ENCODE data around the gene TANC1. TPM values are rescaled to one million over a fixed set of nuclear protein-coding genes. Genes with fewer than 3 reads are reported as not detected.

Gene TANC1
- total RNA-seq, 5 donors from 2014 or later (not counting 1 experiment from before 2014, with no cell fraction given), result 0.26 to 0.61 (median 0.50) TPM

DNA sequence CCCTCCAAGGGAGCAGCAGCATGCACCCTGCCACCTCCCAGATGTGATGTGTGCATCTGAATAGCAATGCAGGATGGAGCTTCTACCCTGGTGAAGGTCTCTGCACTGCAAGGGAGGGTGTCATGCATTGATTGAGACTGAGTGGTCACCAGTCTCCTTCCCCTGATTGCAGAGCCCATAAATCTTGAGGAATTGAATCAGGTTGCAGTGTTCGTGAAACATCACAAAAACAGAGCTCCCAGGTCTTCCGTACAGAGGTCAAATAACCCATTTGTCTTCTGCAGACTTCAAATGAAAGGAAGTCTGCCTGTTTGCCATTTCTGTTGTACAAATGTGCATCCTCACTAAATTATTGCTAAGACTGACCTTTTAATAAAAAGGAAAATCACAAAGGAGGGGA, 181.3 kb downstream of the TANC1 start:
- H3K27me3 Mint-ChIP-seq, result peaks cover 3 to 5% of the 10 kb centered on the region in 2 donors
- no peak overlapping the region for H3K27ac Mint-ChIP-seq
- ChIA-PET POLR2A (no interaction called here), CTCF (interaction anchor here in 1 of 2 donors (0.7 to 0.9 kb wide), 2 partner anchors 30 to 31 kb away, joined by 3 read pairs; no protein-coding TSS in a partner anchor)
- no peak overlapping the region for H3K4me3 Mint-ChIP-seq
- WGBS (ENCODE audit: insufficient coverage), result 54% methylated on average over 2 of the region's 2 CpGs
- no peaks in the 10 kb centered on the region for H3K36me3 ChIP-seq (ENCODE audit: control insufficient read depth in 2 of 2, extremely low read depth in 1 of 2, insufficient read depth in 1 of 2, low read length in 1 of 2)
- ATAC-seq (replicated peaks in 1 of 4), result peak in 2 of 4 experiments; percentile 14 to 20
- H3K4me1 Mint-ChIP-seq, result peaks cover 23 to 38% (median 37%) of the 10 kb centered on the region in 3 donors
- no peaks in the 10 kb centered on the region for H3K27me3 ChIP-seq (replicated peaks in 1 of 2; ENCODE audit: control insufficient read depth in 2 of 2, extremely low read depth in 1 of 2, insufficient read depth in 2 of 2, low read length in 1 of 2)
- H3K4me1 ChIP-seq (ENCODE audit: control insufficient read depth in 1 of 2, extremely low read depth in 1 of 2, insufficient read depth in 2 of 2, low read length in 2 of 2), result peaks cover 25 to 35% of the 10 kb centered on the region in 2 experiments
- no peaks in the 10 kb centered on the region for H3K9me3 Mint-ChIP-seq
- H3K9me3 ChIP-seq, result no peaks in the 10 kb centered on the region
- no peak overlapping the region for H3K27ac ChIP-seq (ENCODE audit: low read length)
- no peak overlapping the region for H3K4me3 ChIP-seq (ENCODE audit: control insufficient read depth in 1 of 2, extremely low read depth in 1 of 2, low read length in 1 of 2)
- H3K36me3 Mint-ChIP-seq, result no peaks in the 10 kb centered on the region
- DNase-seq, result no peak

- H3K4me3 Mint-ChIP-seq, result no peak overlapping the region
- Histone ChIP-seq H3K4me1 (ENCODE audit: control insufficient read depth in 1 of 2, extremely low read depth in 1 of 2, insufficient read depth in 2 of 2, low read length in 2 of 2) (peaks cover 25 to 33% of the 10 kb centered on the region in 2 experiments), H3K36me3 (ENCODE audit: control insufficient read depth in 2 of 2, extremely low read depth in 1 of 2, insufficient read depth in 1 of 2, low read length in 1 of 2) (no peaks in the 10 kb centered on the region), H3K9me3 (no peaks in the 10 kb centered on the region), H3K27me3 (replicated peaks in 1 of 2; ENCODE audit: control insufficient read depth in 2 of 2, extremely low read depth in 1 of 2, insufficient read depth in 2 of 2, low read length in 1 of 2) (no peaks in the 10 kb centered on the region), H3K4me3 (ENCODE audit: control insufficient read depth in 1 of 2, extremely low read depth in 1 of 2, low read length in 1 of 2) (peak overlapping the region in 1 of 2 donors; percentile 35), H3K27ac (ENCODE audit: low read length) (no peak overlapping the region)
- WGBS (ENCODE audit: insufficient coverage), result 56% methylated on average over 3 of the region's 8 CpGs
- no peak overlapping the region for H3K27ac Mint-ChIP-seq
- H3K36me3 Mint-ChIP-seq, result no peaks in the 10 kb centered on the region
- ChIA-PET CTCF (interaction anchor here (0.5 to 0.9 kb wide), 3 partner anchors 31 to 816 kb away, joined by 3 read pairs; no protein-coding TSS in a partner anchor), POLR2A (no interaction called here)
- ATAC-seq (replicated peaks in 1 of 4) (peak; percentile 28 to 81 (median 74)), DNase-seq (peak in 2 of 35 experiments; percentile 11 to 15)
- H3K4me1 Mint-ChIP-seq, result peaks cover 21 to 37% (median 34%) of the 10 kb centered on the region in 3 donors
- H3K27me3 Mint-ChIP-seq, result peaks cover 3 to 5% of the 10 kb centered on the region in 2 donors
- no peaks in the 10 kb centered on the region for H3K9me3 Mint-ChIP-seq
Observed at GRCh38 chr2:159150280-159150746, 181.9 kb downstream of the TANC1 start.

DNA sequence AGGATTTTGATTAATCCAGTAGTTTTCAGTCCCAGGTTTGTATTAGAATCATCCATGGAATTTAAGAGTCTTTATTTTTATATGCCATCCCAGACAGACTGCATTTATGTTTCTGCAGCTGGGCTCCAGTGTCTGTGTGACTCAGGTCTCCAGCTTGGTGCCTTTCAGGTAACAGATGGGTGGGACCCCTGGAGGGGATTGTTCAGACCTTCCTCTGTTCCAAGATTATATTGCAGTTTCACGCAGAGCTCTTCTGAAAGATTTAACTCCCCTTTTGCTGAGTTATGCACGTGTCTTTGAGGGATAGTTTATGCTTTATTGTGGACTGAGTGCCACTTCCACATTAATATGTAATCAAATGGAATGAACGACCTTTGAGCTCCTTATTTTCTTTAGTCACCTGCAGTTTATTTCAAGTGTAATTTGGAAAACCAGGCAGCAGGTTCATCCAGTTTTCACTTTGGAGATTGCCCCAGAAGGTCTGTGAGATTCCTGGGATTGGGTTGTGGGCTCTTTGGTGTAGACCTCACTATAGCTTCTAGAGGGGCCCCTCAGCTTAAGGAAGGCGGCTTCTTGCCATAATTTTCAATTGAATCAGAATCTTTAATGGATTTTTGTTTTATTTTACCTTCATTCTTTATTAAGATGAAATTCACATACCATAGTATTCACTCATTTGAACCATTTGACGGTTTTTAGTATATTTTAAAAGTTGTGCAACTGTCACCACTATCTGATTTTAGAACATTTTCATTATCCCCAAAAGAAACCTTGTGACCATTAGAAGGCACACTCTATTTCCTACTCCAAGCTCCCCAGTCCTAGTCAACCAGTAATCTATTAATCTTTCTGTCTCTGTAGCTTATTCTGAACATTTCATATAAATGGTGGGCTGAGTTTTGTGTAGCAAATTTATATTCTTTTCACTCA, 183.0 kb downstream of the TANC1 start:
- CTCF ChIA-PET, result no interaction called here

GRCh38 chr2:159152128-159152778, 183.8 kb downstream of the TANC1 start:
- no peak for ATAC-seq (replicated peaks in 1 of 4)
- Mint-ChIP-seq H3K4me1 (peaks cover 19 to 47% (median 30%) of the 10 kb centered on the region in 3 donors), H3K9me3 (no peaks in the 10 kb centered on the region), H3K27ac (no peak overlapping the region), H3K4me3 (no peak overlapping the region), H3K36me3 (no peaks in the 10 kb centered on the region), H3K27me3 (peaks cover 0 to 4% of the 10 kb centered on the region in 2 donors)
- H3K9me3 ChIP-seq, result no peaks in the 10 kb centered on the region
- ChIA-PET CTCF (interaction anchor here in 1 of 2 donors (0.7 kb wide), 1 partner anchor 82 kb away, joined by 6 read pairs; no protein-coding TSS in a partner anchor), POLR2A (interaction anchor here in 1 of 2 donors (0.7 kb wide), 1 partner anchor 98 kb away, joined by 10 read pairs; no protein-coding TSS in a partner anchor)
- no peak overlapping the region for H3K27ac ChIP-seq (ENCODE audit: low read length)
- no peak for DNase-seq
- H3K4me1 ChIP-seq (ENCODE audit: control insufficient read depth in 1 of 2, extremely low read depth in 1 of 2, insufficient read depth in 2 of 2, low read length in 2 of 2), result peaks cover 20 to 24% of the 10 kb centered on the region in 2 experiments
- H3K36me3 ChIP-seq (ENCODE audit: control insufficient read depth in 2 of 2, extremely low read depth in 1 of 2, insufficient read depth in 1 of 2, low read length in 1 of 2), result no peaks in the 10 kb centered on the region
- H3K4me3 ChIP-seq (ENCODE audit: control insufficient read depth in 1 of 2, extremely low read depth in 1 of 2, low read length in 1 of 2), result no peak overlapping the region
- peaks cover 0 to 7% of the 10 kb centered on the region in 2 experiments for H3K27me3 ChIP-seq (replicated peaks in 1 of 2; ENCODE audit: control insufficient read depth in 2 of 2, extremely low read depth in 1 of 2, insufficient read depth in 2 of 2, low read length in 1 of 2)
- 83% methylated on average over 2 of the region's 4 CpGs for WGBS (ENCODE audit: insufficient coverage)

More for the DNA sequence above, 183.0 kb downstream of the TANC1 start:
- Histone ChIP-seq H3K36me3 (ENCODE audit: control insufficient read depth in 2 of 2, extremely low read depth in 1 of 2, insufficient read depth in 1 of 2, low read length in 1 of 2) (no peaks in the 10 kb centered on the region), H3K27me3 (replicated peaks in 1 of 2; ENCODE audit: control insufficient read depth in 2 of 2, extremely low read depth in 1 of 2, insufficient read depth in 2 of 2, low read length in 1 of 2) (no peaks in the 10 kb centered on the region), H3K27ac (ENCODE audit: low read length) (no peak overlapping the region), H3K4me1 (ENCODE audit: control insufficient read depth in 1 of 2, extremely low read depth in 1 of 2, insufficient read depth in 2 of 2, low read length in 2 of 2) (peaks cover 27% of the 10 kb centered on the region in 2 experiments), H3K9me3 (no peaks in the 10 kb centered on the region), H3K4me3 (ENCODE audit: control insufficient read depth in 1 of 2, extremely low read depth in 1 of 2, low read length in 1 of 2) (no peak overlapping the region)
- Mint-ChIP-seq H3K9me3 (no peaks in the 10 kb centered on the region), H3K4me1 (peaks cover 21 to 44% (median 34%) of the 10 kb centered on the region in 3 donors), H3K36me3 (no peaks in the 10 kb centered on the region), H3K27me3 (peaks cover 0 to 2% of the 10 kb centered on the region in 2 donors), H3K27ac (peak overlapping the region in 1 of 2 donors; percentile 17), H3K4me3 (no peak overlapping the region)
- POLR2A ChIA-PET, result interaction anchor here in 1 of 2 donors (0.7 kb wide), 1 partner anchor 32 kb away, joined by 4 read pairs; no protein-coding TSS in a partner anchor
- ATAC-seq (replicated peaks in 1 of 4) (no peak), DNase-seq (no peak)
- no CpG with 5 or more reads among the region's 5 CpGs for WGBS (ENCODE audit: insufficient coverage)

GRCh38 chr2:159153063-159153462, 184.6 kb downstream of the TANC1 start:
- Mint-ChIP-seq H3K4me3 (peak overlapping the region in 1 of 3 donors; percentile 62), H3K27me3 (peaks cover 0 to 4% of the 10 kb centered on the region in 2 donors), H3K4me1 (peaks cover 16 to 45% (median 25%) of the 10 kb centered on the region in 3 donors), H3K9me3 (no peaks in the 10 kb centered on the region), H3K27ac (no peak overlapping the region), H3K36me3 (no peaks in the 10 kb centered on the region)
- DNase-seq, result no peak
- POLR2A ChIA-PET, result no interaction called here
- peaks cover 0 to 7% of the 10 kb centered on the region in 2 experiments for H3K27me3 ChIP-seq (replicated peaks in 1 of 2; ENCODE audit: control insufficient read depth in 2 of 2, extremely low read depth in 1 of 2, insufficient read depth in 2 of 2, low read length in 1 of 2)
- H3K4me3 ChIP-seq (ENCODE audit: control insufficient read depth in 1 of 2, extremely low read depth in 1 of 2, low read length in 1 of 2), result no peak overlapping the region
- no peak for ATAC-seq (replicated peaks in 1 of 4)
- peaks cover 16 to 24% of the 10 kb centered on the region in 2 experiments for H3K4me1 ChIP-seq (ENCODE audit: control insufficient read depth in 1 of 2, extremely low read depth in 1 of 2, insufficient read depth in 2 of 2, low read length in 2 of 2)
- H3K36me3 ChIP-seq (ENCODE audit: control insufficient read depth in 2 of 2, extremely low read depth in 1 of 2, insufficient read depth in 1 of 2, low read length in 1 of 2), result no peaks in the 10 kb centered on the region
- 94% methylated on average over 3 of the region's 4 CpGs for WGBS (ENCODE audit: insufficient coverage)
- CTCF ChIA-PET, result interaction anchor here in 1 of 2 donors (0.7 kb wide), 1 partner anchor 82 kb away, joined by 6 read pairs; no protein-coding TSS in a partner anchor
- no peak overlapping the region for H3K27ac ChIP-seq (ENCODE audit: low read length)
- H3K9me3 ChIP-seq, result no peaks in the 10 kb centered on the region

DNA sequence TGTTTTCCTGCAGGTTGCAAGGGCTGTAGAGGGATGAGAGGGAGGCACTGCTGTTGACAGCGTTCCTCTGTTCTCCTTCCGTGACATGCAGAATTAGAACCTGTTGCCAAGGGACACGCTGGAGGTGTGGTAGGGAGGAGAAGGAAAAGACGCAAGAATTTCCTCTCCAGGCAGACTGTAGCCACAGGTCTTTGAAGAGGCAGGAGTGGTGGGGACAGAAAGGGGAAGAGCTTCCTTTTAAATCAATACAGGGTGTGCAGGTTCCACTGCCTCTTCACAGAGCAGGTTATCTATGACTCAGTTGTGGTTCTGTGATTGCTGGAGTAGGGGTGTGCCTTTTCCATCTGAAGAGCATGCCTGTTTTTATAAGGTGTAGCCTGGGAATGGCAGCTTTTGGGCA, 185.0 kb downstream of the TANC1 start:
- peaks cover 0 to 4% of the 10 kb centered on the region in 2 donors for H3K27me3 Mint-ChIP-seq
- H3K4me3 Mint-ChIP-seq, result peak overlapping the region in 1 of 3 donors; percentile 62
- Histone ChIP-seq H3K4me3 (ENCODE audit: control insufficient read depth in 1 of 2, extremely low read depth in 1 of 2, low read length in 1 of 2) (no peak overlapping the region), H3K36me3 (ENCODE audit: control insufficient read depth in 2 of 2, extremely low read depth in 1 of 2, insufficient read depth in 1 of 2, low read length in 1 of 2) (no peaks in the 10 kb centered on the region), H3K4me1 (ENCODE audit: control insufficient read depth in 1 of 2, extremely low read depth in 1 of 2, insufficient read depth in 2 of 2, low read length in 2 of 2) (peaks cover 16 to 24% of the 10 kb centered on the region in 2 experiments), H3K9me3 (no peaks in the 10 kb centered on the region), H3K27ac (ENCODE audit: low read length) (no peak overlapping the region), H3K27me3 (replicated peaks in 1 of 2; ENCODE audit: control insufficient read depth in 2 of 2, extremely low read depth in 1 of 2, insufficient read depth in 2 of 2, low read length in 1 of 2) (peaks cover 0 to 7% of the 10 kb centered on the region in 2 experiments)
- no peak for DNase-seq
- no peaks in the 10 kb centered on the region for H3K36me3 Mint-ChIP-seq
- H3K9me3 Mint-ChIP-seq, result no peaks in the 10 kb centered on the region
- peak in 1 of 4 experiments; percentile 47 for ATAC-seq (replicated peaks in 1 of 4)
- peaks cover 16 to 44% (median 24%) of the 10 kb centered on the region in 3 donors for H3K4me1 Mint-ChIP-seq
- ChIA-PET CTCF (no interaction called here), POLR2A (no interaction called here)
- WGBS (ENCODE audit: insufficient coverage), result 19% methylated on average over 4 of the region's 4 CpGs
- no peak overlapping the region for H3K27ac Mint-ChIP-seq

Measured in T-cell (primary cell).